HG03558 (cell line): ENCODE results near the gene FLCN.

Experiments used
- ATAC-seq: cut with Tn5 transposase; IDR thresholded peaks from one replicate; pipeline ENCODE4 v1.9.1; 2021; ENCODE audit warnings: moderate number of reproducible peaks; ENCODE audit not compliant: unreplicated experiment; ENCODE audit errors: extremely low read depth

FLCN gene

DNA sequence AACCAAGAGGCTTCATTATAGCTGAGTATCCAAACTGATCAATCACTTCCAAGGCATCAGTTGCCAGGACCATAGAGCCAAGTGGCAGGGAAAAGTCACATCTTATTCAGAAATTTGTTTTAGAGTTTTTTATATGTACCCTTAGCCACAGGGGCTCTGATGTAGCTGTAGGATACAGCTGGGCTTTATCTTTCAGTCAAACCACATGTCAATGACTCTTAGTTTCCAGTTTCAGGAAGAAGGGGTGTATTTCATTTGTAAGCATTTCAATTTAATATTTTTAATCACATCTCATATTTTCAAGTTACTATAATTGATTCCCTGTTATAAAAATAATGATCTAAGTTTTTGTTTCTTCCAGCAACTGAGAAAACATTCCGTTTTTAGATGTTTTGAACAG, 2.9 kb upstream of the FLCN start:
- ATAC-seq: no peak

DNA sequence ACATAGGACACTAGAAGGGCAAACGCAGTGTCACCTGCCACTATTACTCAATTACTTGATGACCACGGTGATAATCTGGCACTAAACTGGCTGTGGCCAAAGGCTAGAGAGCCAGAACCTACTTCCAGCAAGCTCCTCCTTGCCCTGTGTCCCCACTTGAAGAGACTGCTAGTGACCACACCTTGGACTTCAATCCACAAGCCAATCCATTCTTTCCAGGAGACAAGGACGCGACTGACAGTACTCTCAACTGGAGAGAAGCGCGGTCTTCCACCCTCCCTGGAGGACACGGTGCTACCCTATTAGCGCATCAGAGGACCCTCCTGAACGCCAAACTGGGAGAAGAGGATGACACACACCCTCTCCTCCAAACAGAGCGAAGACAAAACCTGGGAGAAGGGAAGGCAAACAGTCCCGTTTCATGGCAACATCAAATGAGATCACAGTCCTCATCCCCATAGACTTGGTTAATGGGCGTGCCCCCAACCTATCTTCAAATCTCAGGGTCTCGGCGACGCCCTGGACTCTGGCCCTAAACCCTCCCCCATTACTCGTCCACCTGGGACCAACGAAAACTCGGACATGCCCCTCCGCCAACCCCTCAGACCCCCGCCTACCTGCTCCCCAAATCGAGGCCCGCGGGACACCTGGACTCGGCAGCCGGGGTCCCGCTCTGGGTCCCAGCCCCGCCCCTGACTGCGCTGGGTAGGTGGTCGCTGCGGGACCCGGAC, 508 bp downstream of the FLCN start:
- no peak for ATAC-seq

DNA sequence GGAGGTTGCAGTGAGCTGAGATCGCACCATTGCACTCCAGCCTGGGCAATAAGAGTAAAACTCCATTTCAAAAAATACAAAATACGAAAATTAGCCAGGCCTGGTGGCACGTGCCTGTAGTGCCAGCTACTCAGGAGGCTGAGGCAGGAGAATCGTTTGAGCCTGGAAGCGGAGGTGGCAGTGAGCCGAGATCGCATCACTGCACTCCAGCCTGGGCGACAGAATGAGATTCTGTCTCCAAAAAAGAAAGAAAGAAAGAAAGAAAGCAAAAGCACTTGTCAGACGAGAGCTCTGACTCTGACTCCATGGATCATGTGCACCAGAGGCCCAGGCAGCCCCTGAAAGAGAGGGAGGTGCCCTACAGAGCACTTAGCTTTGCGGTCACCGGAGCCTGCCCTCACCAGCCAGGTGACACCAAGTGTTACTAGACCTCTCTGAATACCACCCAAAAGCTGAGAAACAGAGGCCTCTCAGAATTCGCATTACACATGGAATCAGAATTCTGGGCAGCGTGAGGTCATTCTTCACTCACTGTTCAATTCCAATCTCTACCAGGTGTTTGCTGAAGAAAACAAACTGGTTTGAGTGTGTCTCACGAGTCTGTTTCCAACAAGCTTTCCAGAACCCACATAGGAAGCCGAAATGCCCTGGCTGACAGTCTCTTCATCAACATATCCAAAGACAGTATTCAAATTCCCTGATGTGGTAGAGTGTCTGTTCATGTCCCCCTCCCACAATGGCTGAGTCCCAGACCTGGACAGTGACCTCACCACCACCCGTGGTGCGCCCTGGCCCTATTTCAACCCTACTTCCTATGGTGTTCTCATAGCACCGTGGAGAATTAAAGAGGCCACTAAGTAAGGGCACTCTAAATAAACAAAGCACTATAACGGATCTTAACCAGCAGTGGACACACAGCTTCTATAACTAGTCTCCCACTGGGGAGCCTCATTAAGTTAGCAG, 1.5 kb downstream of the FLCN start:
- ATAC-seq: no peak

- ATAC-seq: no peak
Observed at GRCh38 chr17:17232303-17232621, 4.7 kb downstream of the FLCN start.

- ATAC-seq: no peak
Observed at GRCh38 chr17:17231621-17232302, 5.2 kb downstream of the FLCN start.

DNA sequence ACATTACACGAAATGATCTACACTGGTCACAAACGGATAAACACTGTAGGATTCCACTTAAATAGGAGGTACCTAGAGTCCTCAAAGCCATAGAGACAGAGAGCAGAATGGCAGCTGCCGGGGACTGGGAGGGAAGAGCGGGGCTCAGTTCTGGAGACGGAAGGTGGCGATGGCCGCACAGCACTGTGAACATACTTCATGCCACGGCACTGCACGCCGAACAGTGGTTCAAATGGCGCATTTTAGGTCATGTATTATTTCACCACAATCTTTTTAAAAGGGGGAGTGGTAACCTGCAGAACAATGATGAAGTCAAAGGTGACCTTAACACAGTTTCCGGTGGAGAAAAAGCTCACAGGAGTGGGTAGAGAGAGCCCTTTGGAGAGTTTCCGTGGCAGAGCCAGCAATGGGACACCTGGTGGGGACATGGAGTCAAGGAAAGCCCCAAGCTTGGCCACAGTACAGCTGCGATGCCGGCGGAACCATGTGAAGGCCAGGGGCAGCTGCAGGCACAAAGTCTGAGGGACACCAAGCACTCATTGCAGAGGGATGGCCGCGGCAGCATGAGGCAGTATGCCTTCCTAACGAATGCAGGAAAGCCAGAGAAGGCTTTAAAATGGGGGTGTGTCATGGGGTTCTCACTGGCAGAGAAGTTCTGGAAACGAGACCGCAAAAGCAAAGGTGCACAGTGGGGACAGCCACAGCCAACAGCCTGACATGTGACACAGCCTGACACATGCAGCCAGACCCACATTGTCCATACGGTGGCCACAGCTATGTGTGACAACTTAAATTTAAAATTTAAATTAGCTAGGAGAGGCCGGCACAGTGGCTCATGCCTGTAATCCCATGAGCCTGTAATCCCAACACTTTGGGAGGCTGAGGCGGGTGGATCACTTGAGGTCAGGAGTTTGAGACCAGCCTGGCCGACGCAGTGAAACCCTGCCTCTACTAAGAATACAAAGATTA, 7.3 kb downstream of the FLCN start:
- ATAC-seq: no peak

DNA sequence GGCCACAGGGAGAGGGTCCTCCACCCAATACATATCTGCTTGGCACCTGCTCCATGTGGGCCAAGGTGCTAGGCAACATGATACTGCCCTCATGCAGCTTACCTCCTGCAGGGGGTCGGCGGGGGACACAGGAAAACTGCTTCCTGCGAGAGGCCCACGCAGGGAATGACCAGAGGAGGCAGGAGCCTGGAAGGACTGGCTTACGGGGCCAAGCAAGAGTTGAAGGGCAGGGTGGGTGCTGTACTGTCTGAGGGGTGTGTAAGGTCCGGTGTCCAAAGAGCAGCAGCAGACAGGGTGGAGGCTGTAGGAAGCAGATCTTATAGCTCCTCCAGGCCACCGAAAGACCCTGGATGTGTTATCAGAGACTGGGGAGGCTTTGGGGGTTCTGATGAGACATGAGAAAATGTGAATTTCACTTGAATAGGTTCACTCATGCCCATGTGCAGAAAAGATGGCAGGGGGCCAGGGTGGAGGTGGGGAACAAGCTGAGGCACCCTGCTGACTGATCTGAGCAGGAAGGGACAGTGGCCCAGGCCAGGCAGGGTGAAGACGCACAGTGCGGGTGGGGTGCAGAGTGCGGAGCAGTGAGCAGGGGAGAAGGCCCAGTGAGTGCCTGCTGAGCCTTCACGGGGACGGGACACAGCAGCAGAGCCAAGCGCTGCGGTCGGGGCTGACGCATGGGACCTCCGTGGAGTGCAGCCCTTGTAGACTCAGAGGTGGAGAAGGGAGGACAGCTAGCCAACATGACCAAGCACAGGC, 8.3 kb downstream of the FLCN start:
- ATAC-seq: no peak

DNA sequence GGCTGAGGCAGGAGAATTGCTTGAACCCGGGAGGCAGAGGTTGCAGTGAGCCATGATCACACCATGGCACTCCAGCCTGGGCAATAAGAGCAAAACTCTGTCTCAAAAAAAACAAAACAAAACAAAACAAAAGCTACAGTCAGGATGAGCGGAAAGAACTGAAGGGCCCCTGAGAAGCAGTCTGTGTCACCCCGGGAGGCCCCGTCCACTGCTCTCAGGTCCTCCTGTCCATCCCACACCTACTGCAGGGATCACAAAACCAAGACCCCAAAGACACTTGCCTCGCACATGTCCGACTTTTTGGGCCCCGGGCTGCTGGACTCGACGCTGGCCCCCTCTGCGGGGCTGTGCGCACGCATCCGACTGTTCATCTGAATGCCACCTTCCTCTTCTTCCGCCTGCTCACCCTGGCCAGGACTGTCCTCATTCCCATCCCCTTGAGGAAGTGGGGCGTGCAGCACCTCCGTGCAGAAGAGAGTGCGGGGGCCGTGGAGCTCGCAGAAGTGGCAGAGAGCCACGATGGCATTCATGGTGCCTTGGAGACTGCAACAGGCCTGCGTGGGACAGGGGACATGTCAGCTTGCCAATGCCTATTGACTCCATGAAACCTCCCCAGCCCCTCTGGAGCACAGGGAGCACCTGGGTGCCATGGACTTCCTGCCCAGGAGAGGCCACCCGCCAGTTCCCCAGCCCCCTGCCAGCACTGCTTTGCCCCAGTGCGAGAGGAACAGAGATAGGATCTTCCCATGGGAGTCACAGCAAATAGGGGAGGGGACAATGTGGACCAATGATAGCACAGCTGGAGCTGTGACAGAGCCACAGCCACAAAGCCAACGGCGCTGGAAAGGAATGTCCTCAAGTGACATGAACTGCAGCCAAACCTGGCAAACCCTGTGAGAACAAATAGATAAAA, 9.1 kb downstream of the FLCN start:
- ATAC-seq: no peak

GRCh38 chr17:17226451-17227265, 10.3 kb downstream of the FLCN start:
- no peak for ATAC-seq

DNA sequence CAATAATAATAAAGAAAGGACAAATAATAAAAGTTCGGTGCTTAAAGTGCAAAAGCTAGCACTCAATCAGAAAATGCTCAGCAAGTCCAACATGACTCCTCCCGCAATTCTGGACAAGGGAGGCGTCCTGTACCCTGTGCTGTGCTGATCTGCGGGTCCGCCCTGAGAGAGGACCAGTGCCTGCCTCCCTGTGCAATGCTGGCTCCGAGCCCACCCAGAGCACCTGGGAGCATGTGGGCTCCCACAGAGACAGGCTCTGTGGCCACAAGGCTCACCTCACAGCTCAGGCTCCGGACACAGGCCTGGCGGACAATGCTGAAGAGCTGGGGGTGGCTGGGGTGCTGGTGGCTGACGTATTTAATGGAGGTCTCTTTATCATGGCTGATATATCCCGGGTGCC, 11.1 kb downstream of the FLCN start:
- no peak for ATAC-seq

DNA sequence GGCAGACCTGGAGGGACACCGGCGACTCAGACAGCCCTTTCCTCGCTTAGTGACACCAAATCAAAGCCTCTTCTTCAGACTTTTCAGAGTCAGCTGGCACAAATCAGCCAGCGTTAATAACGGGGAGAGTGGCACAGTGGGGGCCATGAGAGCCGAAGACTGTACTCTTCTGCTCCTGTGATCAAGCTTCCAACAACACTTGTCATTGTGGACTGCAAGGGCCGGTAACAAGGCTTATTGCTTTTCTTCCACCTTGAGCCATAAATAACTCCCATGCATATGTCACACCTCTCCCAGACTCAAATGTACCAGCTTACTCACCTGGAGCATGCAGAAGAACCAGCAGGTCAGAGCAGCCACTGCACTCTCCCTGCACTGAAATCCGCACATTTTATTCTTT, 12.8 kb downstream of the FLCN start:
- ATAC-seq: no peak

- ATAC-seq: no peak
Observed at GRCh38 chr17:17223736-17224135, 13.2 kb downstream of the FLCN start.

DNA sequence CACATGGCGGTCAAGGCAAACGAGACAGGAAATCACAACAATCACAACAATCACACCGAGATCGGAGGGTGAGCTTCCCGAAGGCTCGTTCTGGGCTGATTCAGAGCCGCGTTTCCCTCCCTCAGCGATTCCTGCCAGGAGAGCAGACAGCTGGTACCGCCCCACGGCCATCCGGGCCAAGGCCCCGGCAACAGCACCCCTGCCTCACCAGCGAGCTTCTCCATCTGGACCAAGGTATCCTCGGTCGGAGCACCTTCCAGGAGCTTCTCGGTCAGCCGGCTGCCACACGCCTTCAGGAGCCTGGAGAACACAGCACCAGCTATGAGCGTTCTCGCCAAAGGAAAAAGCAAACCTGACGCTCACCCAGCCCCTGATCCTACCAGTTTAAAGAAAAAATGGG, 15.6 kb downstream of the FLCN start:
- no peak for ATAC-seq

DNA sequence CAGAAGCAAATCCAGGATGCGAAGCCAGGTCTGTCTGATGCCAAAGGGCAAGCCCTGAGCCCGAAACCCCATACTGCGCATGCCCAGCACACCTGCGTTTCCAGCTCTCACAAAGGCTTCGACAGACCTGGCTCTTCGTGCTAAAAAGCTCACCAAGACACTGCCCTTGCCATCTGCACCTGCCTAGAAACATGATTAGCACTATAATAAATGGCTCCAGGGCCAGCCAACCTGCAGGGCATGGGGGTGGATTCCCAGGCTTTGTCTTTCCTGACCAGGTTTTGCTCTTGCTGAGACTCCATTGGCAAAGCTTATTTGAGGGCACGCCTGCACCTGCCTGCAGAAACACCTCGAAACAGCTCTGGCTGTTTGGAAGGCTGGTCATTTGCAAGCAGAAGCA, 16.4 kb downstream of the FLCN start:
- no peak for ATAC-seq

DNA sequence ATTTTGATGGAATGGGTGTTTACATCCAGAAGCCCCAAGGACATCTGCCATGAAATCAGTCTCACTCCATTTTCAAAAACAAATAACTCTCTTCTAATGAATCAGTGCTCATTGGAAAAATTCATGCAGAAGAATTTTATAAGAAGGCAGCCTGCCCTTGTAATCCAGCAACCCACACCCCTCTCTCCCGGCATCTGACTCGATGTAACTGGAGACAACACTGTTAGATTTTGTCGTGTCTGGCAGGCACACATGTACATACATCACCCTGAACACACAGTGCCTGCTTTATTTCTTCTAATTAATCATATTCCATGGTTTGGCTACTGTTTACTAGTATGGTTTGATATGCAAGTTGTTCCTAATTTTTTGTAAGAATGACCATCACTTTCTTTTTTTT, 19.0 kb downstream of the FLCN start:
- no peak for ATAC-seq

GRCh38 chr17:17216776-17217175, 20.2 kb downstream of the FLCN start:
- ATAC-seq: no peak

DNA sequence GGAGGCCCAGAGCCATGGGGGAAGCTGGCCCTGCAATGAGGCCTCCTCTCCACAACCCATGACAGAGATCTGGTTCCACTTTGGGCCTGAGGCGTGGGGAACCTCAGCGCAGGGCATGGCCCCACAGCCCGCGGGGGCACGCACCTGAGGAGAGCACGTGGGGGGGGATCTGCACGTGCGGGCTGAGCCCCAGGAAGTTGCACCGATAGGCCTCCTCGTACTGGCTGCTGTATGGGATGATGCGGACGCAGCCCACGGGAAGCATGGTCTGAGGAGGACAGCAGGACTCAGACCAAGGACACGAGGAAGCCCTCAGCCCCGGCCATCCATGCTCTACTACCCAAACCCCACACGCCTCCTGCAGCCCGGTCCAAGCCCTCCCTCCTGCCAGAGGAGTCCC, 20.7 kb downstream of the FLCN start:
- no peak for ATAC-seq
